HG02759 (cell line): ENCODE results near the gene CHI3L1.

Experiments
- ATAC-seq: cut with Tn5 transposase; IDR thresholded peaks from one replicate; pipeline ENCODE4 v1.9.1; 2021; ENCODE audit warnings: mild to moderate bottlenecking, moderate library complexity; ENCODE audit not compliant: unreplicated experiment

The CHI3L1 gene

GRCh38 chr1:203153051-203153988 is 33.2 kb downstream of the CHI3L1 start:
- ATAC-seq, result no peak

GRCh38 chr1:203152158-203153034 is 34.1 kb downstream of the CHI3L1 start:
- ATAC-seq, result no peak

- ATAC-seq, result no peak
Observed at GRCh38 chr1:203151362-203152157, 34.9 kb downstream of the CHI3L1 start.

- no peak for ATAC-seq
Observed at GRCh38 chr1:203150511-203151297, 35.8 kb downstream of the CHI3L1 start.

GRCh38 chr1:203149188-203149840 is 37.2 kb downstream of the CHI3L1 start:
- ATAC-seq, result no peak

- ATAC-seq, result no peak
Observed at GRCh38 chr1:203148579-203148978, 37.9 kb downstream of the CHI3L1 start.

GRCh38 chr1:203148127-203148526 is 38.4 kb downstream of the CHI3L1 start:
- ATAC-seq, result no peak

GRCh38 chr1:203147376-203147775 is 39.1 kb downstream of the CHI3L1 start:
- no peak for ATAC-seq

GRCh38 chr1:203146537-203146936 is 40.0 kb downstream of the CHI3L1 start:
- ATAC-seq, result no peak

- ATAC-seq, result no peak
Observed at GRCh38 chr1:203146042-203146369, 40.5 kb downstream of the CHI3L1 start.

- no peak for ATAC-seq
Observed at GRCh38 chr1:203145321-203146041, 41.0 kb downstream of the CHI3L1 start.

GRCh38 chr1:203144661-203145060 is 41.8 kb downstream of the CHI3L1 start:
- ATAC-seq, result no peak

GRCh38 chr1:203143641-203144040 is 42.9 kb downstream of the CHI3L1 start:
- no peak for ATAC-seq

- ATAC-seq, result no peak
Observed at GRCh38 chr1:203142684-203143408, 43.7 kb downstream of the CHI3L1 start.

GRCh38 chr1:203142124-203142523 is 44.4 kb downstream of the CHI3L1 start:
- no peak for ATAC-seq

- no peak for ATAC-seq
Observed at GRCh38 chr1:203140743-203141520, 45.6 kb downstream of the CHI3L1 start.

- no peak for ATAC-seq
Observed at GRCh38 chr1:203139976-203140475, 46.5 kb downstream of the CHI3L1 start.
